HUES6 (cell line): ENCODE results near the gene MRPS5.
"Not testable (repeated sequence)": the region's sequence is repeated elsewhere in the genome, so short reads cannot be mapped to it uniquely, and the experiment has no call there.

ENCODE experiments used
- H3K27ac ChIP-seq: 2 replicates; pipeline ENCODE4 v1.7.0; 2013; ENCODE audit warnings: low read depth, mild to moderate bottlenecking, low read length, inconsistent platforms
- H3K27me3 ChIP-seq: 2 replicates; pipeline ENCODE4 v1.6.1; 2013; ENCODE audit warnings: low read length; ENCODE audit not compliant: control insufficient read depth, insufficient read depth
- H3K36me3 ChIP-seq: 2 replicates; pipeline ENCODE4 v1.6.1; 2013; ENCODE audit warnings: low read length; ENCODE audit not compliant: control insufficient read depth, insufficient read depth
- H3K4me1 ChIP-seq: 2 replicates; pipeline ENCODE4 v1.6.1; 2013; ENCODE audit warnings: low read length; ENCODE audit not compliant: control insufficient read depth, insufficient read depth
- H3K4me3 ChIP-seq: 2 replicates; pipeline ENCODE4 v1.5.1; 2013; ENCODE audit warnings: low read depth, low read length
- H3K9ac ChIP-seq: one replicate; pipeline ENCODE4 v1.6.1; 2013; ENCODE audit warnings: mild to moderate bottlenecking, low read length
- H3K9me3 ChIP-seq: 2 replicates; pipeline ENCODE4 v1.6.1; 2013; ENCODE audit warnings: low read depth, low read length; ENCODE audit not compliant: control insufficient read depth, insufficient read depth

MRPS5 gene

GRCh38 chr2:95037841-95038585 lies 83.6 kb downstream of the MRPS5 start:
- H3K9me3 ChIP-seq, H3K27ac ChIP-seq, H3K27me3 ChIP-seq, H3K9ac ChIP-seq, H3K36me3 ChIP-seq, H3K4me1 ChIP-seq, H3K4me3 ChIP-seq: not testable (repeated sequence)

DNA sequence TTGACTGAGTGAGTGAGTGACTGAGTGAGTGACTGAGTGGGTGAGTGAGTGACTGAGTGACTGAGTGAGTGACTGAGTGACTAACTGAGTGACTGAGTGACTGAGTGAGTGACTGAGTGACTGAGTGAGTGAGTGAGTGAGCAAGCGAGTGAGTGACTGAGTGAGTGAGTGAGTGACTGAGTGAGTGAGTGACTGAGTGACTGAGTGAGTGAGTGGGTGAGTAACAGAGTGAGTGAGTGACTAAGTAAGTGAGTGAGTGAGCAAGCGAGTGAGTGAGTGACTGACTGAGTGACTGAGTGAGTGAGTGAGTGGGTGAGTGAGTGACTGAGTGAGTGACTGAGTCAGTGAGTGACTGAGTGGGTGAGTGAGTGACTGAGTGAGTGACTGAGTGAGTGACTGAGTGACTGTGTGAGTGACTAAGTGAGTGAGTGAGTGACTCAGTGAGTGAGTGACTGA lies 84.2 kb downstream of the MRPS5 start:
- peaks cover 14% of the 10 kb centered on the region; the same call in 1 of the 2 replicates for H3K27me3 ChIP-seq
- no peaks in the 10 kb centered on the region for H3K36me3 ChIP-seq
- no peaks in the 10 kb centered on the region; the same call in 1 of the 2 replicates for H3K9me3 ChIP-seq
- no peak overlapping the region for H3K9ac ChIP-seq
- no peak overlapping the region for H3K4me3 ChIP-seq
- no peaks in the 10 kb centered on the region; the same call in 1 of the 2 replicates for H3K4me1 ChIP-seq
- no peak overlapping the region for H3K27ac ChIP-seq

GRCh38 chr2:95036596-95037383 lies 84.8 kb downstream of the MRPS5 start:
- no peak overlapping the region for H3K27ac ChIP-seq
- H3K4me1 ChIP-seq: no peaks in the 10 kb centered on the region; the same call in 1 of the 2 replicates
- H3K36me3 ChIP-seq: no peaks in the 10 kb centered on the region
- no peak overlapping the region for H3K9ac ChIP-seq
- no peak overlapping the region for H3K4me3 ChIP-seq
- peaks cover 20% of the 10 kb centered on the region for H3K27me3 ChIP-seq
- H3K9me3 ChIP-seq: no peaks in the 10 kb centered on the region; the same call in 1 of the 2 replicates
